ENCODE measurements around the gene CTDSPL.
A peak's percentile ranks its signal among the peaks of the same experiment; 100 is the strongest.
"Not testable (repeated sequence)": the region's sequence is repeated elsewhere in the genome, so short reads cannot be mapped to it uniquely, and the experiment has no call there.

The CTDSPL gene

GRCh38 chr3:38026856-38027255, 165.2 kb downstream of the CTDSPL start:
- no peak for DNase-seq

- no peak for DNase-seq
These were observed 166.1 kb downstream of the CTDSPL start for GRCh38 chr3:38027466-38028465.

GRCh38 chr3:38028621-38029361, 167.1 kb downstream of the CTDSPL start:
- no peak for DNase-seq

- DNase-seq, result peak; percentile 23 to 42
These were observed 167.9 kb downstream of the CTDSPL start, which contains the start of gene PLCD1 for GRCh38 chr3:38029400-38030125. Gene PLCD1 (minus strand): TSS chr3:38029642. CDS start chr3:38029539, 103 bp downstream.

- no peak for DNase-seq
These were observed 168.7 kb downstream of the CTDSPL start for GRCh38 chr3:38030126-38031021.

- DNase-seq, result peak; percentile 57 to 67
These were observed 169.6 kb downstream of the CTDSPL start for GRCh38 chr3:38031022-38031994.

- DNase-seq, result no peak
These were observed 170.7 kb downstream of the CTDSPL start for GRCh38 chr3:38032328-38032865.

- not testable (repeated sequence) for DNase-seq
These were observed 171.9 kb downstream of the CTDSPL start for GRCh38 chr3:38033586-38033985.
